ENCODE results near the gene GNG2.

The GNG2 gene

DNA sequence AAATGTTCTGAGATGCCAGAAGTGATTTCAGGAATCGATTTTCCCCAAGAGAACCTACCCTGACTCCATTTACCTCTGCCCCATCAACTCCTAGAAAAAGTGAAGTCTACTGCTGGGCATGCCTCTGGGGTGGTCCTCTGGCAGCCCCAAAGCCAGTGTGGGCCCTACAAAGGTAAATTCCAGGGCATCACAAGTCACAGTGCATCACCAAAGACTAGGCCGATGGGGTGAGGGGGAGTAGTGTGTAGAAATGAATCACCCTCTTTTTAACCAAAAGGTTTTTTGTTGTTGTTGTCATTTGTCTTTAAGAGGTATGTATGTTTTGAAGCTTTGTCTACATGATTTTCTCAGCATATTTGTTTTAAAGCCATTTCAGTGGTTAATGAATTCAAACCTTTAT, 82.6 kb downstream of the GNG2 start:
- no peak for DNase-seq (ENCODE audit: low read depth)

DNA sequence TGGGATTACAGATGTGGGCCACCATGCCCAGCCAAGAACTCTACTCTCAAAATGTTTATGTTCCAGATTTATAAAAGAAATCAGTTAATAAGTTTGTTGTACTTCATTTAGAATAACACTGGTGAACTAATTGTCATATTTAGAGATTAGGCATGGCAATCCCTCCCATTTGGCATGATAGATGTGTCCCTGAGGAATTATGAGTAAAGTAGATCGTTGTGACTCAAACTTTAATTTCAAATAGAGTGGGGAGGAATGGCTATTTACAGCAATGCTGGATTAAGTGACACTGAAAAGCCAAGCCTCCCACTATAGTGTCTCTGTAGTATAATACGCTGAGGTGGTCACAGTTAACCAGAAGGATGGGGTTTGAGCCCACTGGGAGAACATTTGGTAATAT, 89.6 kb downstream of the GNG2 start:
- no peak for DNase-seq (ENCODE audit: low read depth)

DNA sequence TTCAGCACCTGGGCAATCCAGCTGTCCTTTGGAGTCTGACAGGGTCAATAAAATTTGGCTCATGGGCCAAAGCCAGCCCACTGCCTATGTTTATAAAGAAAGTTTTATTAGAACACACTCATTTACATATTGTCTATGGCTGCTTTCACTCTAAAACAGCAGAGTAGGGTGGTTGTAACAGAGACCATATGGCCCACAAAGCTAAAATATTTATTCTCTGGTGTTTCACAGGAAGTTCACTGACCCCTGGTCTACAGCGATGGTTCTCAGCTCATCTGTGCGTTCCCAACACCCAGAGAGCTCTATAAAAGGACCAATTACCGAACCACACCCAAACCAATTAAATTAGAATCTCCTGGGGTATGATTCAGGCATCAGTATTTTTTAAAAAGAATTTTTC, 91.2 kb downstream of the GNG2 start:
- DNase-seq (ENCODE audit: low read depth), result no peak

DNA sequence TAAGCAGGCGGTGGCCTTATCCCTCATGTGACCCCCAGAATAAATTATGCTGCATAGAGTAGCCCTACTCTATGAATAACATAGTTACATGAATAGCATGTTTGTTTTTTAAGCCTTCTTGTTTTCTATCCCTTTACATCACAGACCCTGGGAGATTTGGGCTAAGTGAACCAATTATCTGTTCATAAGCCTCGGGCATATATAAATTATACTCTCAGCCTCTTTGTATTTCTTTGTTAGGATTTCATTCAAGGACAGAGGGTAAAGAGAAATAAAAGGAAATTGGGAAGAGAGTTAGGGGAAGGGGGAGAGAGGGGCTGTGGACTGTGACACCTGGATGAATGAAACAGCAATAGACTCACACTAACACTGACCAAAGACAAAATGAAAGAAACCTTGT, 93.6 kb downstream of the GNG2 start:
- no peak for DNase-seq (ENCODE audit: low read depth)

DNA sequence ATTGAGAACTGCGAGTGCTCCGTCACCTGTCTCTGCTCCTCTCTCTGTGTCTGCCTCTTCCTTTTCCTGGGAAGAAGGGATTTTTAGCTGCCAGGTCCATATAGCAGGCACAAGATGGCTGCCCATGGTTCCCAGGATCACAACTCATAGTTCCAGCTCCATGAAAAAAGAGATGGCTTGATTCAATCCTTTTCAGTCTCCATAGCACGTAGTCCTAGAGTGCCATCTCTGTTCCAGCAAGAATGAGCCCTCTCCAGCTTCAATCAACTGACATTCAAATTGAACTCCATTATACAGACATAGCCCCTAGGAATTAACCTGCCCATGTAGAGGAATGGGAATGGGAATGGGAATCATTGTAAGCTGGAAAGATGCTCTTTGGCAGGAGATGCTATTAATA, 94.2 kb downstream of the GNG2 start:
- DNase-seq (ENCODE audit: low read depth), result no peak

DNA sequence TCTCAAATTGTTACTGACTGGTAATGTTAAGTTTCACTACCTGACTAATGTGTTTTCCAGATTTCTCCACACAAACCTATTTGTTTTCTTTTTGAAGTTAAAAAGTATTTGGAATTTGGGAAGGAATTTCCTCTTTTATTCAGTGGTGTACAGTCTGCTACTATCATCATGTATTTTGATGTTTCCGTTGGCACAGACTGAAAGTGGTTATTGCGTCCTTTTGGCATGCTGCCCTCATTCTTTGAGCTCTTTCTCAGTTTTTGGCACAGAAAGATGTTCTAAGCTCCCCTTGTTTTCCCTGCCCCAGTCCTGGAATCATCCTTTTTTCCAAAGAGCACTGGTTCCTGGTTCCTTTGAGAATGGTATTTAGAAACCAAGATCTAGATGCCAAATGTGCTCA, 97.5 kb downstream of the GNG2 start:
- no peak for DNase-seq (ENCODE audit: low read depth)

DNA sequence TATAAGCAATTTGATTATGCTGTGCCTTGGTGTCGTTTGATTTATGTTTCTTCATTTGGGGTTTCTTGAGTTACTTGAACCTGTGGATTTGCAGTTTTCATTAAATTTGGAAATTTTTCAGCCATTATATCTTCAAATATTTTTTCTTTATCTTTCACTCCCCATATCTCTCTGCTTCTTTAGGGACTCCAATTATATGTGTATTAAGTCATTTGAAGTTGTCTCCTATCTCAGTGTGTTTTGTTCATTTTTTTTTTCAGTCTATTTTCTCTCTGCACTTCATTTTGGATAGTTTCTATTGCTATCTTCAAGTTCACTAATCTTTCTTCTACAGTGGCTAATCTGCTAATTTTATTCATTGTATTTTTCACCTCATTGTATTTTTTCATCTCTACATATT, 99.5 kb downstream of the GNG2 start:
- DNase-seq (ENCODE audit: low read depth), result no peak

DNA sequence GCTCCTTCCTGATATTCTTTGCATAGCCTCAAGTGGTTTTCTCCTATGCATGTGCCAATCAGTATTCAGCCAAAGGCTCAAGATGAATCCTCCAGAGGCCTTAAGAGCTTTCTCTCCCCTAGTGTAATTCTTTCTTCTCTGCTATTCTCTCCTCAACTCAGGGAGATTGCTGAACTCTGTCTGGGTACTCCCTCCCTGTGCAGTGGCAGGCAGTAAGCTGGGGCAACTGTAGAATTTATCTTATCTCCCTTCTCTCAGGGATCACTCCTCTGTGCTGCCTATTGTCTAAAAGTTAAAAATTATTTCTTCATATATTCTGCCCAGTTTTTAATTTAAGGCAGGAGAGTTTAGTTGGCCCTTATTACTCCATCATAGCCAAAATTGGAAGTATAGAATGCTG, 100.5 kb downstream of the GNG2 start:
- DNase-seq (ENCODE audit: low read depth), result no peak

DNA sequence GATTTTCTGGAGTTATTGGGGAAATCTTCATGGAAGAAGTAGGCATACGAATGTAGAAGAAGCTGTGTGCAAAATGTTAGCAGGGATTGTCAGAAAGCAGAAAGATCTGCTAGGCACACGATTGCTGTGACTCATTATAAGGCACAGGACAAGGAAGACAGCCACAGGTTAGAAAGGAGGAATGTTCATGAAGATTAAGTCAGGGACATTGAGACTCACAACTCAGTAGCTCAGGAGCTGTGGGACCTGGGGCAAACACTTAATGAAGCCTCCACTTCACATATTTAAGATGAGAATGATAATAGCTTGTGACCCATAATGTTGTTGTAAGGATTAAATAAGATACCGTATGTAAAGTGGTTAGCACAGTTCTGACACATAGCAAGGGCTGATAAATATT, 102.3 kb downstream of the GNG2 start:
- DNase-seq (ENCODE audit: low read depth), result peak; percentile 34

DNA sequence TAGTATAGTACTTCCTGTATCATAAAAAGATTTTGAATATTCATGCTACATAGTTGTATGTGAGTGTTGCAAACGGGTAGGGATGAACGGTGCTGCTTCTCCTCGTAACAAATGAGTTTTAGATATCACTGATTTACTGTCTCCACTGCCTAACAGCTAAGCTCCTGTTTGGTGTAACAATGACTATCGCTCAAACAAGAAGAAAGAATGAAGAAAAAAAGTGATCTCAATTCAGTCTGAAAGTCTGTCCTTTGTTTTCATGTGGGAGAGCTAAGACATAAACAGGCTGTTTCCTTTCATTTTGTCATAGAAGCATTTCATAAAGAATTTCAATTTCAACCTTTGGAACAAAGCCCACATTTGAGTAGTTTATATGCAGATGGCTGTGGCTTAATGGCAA, 102.9 kb downstream of the GNG2 start:
- peak; percentile 82 for DNase-seq (ENCODE audit: low read depth)

DNA sequence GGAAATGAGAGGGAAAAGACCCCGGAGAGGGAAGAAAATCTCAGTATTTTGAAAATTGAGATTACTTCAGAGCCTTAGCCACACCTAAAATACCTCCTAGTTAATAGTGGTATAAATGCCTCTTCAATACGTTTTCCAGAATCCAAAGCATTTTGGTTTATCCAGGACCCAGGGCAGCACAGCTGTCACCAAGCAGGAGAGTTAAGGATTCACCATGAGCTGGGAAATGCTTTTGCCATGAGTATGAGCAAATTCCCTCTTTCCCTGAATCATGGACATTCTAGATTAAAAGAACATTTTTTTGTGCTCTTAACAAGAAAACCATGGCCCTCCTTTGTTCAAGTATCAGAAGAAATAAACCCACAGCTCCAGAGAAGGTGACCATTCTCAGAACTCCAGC, 107.1 kb downstream of the GNG2 start:
- DNase-seq (ENCODE audit: low read depth), result no peak

DNA sequence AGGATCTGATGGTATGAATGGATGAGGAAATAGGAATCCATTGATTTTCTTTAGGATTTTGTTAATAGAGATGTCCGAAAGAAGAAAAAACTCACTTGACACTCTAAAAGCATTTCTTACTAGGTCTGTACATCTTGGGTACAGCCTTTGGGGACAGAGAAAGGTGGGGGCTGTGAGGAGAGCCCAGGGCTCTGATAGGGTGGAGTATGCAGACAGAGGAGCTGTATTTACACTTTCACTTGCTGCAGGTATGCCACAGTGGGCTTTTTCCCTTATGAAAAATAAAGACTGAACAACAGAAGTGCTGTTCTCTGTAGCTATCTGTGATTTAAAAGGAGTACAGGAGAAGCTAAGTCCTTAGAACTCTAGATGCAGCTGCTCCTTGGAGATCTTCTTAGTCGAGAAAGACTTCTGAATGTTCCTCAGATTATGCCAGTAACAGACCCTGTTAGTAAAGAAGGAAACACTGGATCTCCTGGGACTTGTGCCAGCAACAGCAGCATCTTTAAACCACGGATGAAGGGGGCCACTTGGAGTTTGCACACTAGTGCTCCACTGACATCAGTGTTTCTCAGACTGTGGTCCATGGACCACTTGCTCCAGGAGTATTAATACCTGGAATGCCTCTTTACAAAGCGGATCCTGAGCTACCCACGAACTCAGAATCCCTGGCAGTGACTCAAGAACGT, 109.6 kb downstream of the GNG2 start:
- no peak for DNase-seq (ENCODE audit: low read depth)

DNA sequence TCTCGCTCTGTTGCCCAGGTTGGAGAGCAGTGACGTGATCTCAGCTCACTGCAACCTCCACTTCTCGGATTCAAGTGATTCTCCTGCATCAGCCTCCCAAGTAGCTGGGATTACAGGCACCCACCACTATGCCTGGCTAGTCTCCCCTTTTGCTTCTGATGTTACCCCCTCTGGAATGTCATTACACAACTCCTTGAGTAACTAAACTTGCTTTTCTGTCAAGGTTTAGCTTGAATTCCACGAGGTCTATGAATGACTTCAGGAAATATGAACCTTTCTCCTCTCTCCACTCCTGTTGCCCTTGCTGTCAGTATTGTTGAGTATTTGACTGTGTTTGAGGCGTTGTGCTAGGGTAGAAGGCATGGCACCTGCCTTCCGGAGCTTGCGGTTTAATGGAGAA, 112.2 kb downstream of the GNG2 start:
- DNase-seq (ENCODE audit: low read depth), result peak; percentile 63

DNA sequence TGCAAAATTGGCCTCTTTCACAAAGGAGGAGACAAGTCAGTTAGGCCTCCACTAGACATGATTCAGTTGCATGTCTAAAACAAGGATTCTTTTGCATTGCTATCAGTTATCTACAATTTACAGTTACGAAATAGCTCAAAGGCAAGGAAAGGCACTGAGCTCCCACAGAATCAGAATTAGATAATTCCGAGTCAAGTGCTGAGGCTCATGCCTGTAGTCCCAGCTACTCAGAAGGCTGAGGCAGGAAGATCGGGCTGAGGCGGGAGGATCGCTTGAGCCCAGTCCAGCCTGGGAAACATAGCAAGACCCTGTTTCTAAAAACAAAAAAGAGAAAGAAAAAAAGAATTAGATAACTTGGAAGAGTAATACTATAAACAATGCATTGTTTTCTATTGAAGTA, 116.7 kb downstream of the GNG2 start:
- DNase-seq (ENCODE audit: low read depth), result peak; percentile 82

DNA sequence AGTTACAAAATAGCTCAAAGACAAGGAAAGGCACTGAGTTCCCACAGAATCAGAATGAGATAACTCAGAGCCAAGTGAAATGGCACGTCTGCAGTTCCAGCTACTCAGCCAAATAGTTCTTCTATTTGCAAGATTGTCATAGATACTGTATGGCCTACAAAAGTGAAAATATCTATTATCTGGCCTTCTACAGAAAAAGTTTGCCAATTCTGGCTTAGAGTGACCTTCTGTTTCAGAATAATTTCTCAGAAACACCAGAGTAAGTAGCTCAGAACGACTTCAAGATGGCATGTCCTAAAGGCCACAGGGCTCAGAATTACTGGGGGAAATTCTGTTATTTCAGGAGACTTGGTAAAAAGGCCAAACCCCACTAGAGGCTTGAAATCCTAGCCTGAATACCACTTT, 118.3 kb downstream of the GNG2 start:
- peak; percentile 40 for DNase-seq (ENCODE audit: low read depth)

DNA sequence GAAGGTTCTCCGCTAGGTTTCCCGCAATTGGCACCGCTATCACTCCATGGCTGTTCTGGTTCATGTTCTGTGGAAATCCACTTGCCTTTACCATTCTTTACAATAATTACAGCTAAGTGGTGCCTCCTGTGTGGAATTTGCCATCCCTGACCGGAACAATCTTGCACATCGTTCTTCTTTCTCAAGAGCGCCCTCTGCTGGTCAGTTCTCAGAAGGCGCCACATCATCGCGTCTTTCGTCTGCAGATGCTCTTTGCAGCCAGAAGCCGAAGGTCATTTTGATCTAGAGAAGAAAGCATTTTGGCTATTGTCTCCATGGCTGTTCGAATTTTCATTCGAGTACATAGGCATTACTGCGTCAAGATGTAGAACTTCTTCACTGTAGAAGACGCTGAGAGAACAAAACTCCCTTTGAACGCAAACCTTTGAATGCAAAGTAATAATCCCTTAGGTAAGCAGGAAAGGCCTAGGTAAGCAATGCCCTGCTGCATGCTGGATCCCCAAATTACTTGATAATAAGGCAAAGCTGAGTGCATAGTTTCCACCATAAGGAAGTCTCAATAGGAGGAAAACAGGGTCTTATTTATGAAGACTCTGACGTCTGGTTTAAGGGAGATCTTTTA, 118.8 kb downstream of the GNG2 start:
- DNase-seq (ENCODE audit: low read depth), result peak; percentile 78

DNA sequence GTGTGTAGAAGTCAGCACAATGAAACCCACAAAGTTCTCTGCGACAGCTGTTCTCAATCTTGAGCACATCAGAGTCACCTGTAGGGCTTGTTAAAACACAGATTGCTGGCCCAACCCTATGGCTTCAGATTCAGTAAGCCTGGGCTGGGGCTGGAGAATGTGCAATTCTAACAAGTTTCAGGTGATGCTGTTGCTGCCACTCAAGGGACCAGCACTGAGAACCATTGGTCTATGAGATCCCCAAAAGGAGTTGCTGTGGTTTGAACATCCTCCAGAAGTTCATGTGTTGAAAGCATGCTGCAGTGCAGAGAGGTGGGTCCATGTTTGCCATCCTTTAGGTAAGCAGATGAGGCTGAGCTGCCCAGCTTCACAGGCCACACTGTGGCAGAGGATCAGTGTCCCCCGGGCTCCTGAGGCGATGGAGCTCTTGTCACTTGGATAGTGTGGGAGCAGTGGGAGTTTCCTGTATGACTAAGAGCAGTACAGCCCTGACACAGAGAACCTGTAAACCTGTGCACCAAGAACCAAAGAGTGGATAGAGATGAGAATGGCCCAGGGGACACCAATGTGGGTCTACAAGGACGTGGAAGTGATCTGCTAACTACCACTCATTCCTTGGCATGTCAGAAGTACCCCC, 120.9 kb downstream of the GNG2 start:
- DNase-seq (ENCODE audit: low read depth), result no peak

DNA sequence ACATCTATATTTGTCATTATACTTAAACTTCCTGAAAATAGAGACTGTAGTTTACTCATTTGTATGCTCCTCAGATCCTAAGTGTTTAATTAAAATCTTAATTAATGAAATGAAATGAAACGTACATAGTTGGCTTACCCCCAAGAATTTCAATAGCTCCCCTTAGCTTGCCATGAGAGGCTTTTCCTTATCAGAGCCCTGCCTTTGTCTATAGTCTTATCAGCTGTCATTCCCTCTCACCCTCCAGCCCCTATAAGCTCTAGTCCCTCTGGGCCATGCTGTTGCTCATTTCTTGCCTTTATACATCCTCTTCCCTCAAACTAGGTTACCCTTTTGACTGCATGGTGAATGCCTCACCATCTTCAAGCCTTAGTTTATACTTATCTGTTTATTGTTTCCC, 127.8 kb downstream of the GNG2 start:
- no peak for DNase-seq (ENCODE audit: low read depth)

DNA sequence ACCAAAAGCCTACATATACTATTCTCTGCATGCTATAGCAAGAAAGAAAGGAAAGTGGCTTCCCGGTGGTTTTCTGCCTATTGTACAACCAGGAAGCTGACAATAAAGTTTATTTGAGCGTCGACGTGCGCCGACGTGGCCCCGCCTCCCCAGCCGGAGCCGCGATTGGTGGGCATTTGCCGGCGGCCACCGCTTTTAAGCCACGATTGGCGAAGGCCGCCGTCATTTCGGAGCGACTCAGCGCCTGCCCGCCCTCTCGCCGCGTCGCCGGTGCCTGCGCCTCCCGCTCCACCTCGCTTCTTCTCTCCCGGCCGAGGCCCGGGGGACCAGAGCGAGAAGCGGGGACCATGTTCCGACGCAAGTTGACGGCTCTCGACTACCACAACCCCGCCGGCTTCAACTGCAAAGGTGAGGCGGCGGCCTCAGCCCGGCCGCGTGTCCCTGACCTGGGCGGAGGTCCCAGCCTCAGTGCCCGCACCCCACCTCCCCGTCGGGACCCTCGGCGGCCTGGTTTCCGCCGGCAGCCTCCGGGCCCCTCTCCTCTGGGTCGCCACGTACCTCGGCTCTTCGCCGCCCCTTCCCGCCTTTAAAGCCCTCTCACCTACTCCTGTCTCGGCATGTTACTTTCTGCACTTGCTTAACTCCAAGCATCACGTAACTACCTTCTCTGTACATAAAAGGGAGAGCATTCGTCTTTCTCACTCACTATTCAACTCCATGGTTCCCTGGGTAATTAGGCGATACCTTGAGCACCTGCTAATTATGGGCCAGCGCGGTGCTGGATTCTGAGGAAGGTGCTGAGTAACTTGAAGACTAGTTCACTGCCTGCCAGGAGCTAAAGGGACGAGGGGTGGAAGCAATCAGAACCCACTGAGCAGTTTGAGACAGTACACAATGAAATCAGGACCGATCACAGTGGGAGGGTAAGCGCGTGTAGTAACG, 129.2 kb downstream of the GNG2 start, which contains the start of gene RTRAF:
TSS of gene RTRAF (plus strand) at position 254 of the 942 bp plus-strand sequence. CDS start at position 348, 94 bp downstream.
- DNase-seq (ENCODE audit: low read depth), result peak; percentile 93

DNA sequence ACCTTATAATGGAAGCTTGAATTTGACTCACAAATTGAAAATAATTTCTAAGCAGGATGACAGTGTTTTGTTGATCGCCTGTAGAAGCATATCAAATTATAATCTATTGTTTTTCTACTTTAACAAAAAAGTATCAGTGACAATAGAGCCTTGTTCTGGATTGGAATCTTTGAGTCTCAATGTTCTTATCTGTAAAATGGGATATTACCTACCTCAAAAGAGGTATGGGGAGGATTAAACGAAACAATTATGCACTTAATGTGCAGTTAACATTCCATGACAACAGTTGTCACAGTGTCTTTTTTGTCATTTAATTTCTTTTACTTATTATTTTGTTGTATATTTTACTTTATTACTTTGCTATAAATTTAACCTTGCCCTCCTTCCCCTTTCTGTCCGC, 130.1 kb downstream of the GNG2 start:
- DNase-seq (ENCODE audit: low read depth), result no peak

DNA sequence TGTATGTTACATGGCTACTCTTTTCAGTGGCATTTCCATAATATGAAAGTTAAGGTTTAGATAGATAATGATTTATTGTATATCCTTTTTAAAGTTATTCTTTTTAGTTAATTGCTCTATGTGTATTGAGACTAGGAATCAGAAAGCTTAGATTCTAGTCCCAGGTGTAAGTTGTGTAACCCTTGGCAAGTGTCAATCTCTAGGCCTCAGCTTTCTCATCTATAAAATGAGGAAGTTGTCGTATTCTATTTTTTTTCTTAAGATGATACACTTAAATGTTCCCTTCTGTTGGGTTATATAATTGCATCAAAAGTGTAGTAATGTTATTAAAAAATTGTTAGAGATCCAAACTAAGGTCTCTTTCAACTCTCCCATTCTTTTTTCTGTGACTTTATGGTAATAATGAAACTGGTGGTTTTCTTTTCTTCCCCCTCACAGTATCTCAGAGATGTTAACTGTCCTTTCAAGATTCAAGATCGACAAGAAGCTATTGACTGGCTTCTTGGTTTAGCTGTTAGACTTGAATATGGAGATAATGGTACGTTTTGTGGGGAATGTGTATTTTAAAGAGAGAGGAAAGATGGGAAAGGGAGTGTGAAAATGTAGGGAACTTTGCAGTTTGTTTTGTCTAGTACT, 133.0 kb downstream of the GNG2 start:
- DNase-seq (ENCODE audit: low read depth), result no peak

Measured in amniotic epithelial cell (primary cell).